Measurements from ENCODE around the gene PNPLA6. TPM values are rescaled to one million over a fixed set of nuclear protein-coding genes. Genes with fewer than 3 reads are reported as not detected.
A peak's percentile ranks its signal among the peaks of the same experiment; 100 is the strongest.

PNPLA6 gene
- total and polyA plus RNA-seq, 2 of the 4 experiments (the other 2 are of a cell fraction) = 17.9 to 52.7 TPM

GRCh38 chr19:7516333-7516732 lies 19.2 kb upstream of the PNPLA6 start:
- H2BK5ac ChIP-seq (ENCODE audit: low read depth, low read length, poor library complexity, severe bottlenecking) = peak overlapping the region; percentile 51
- DNase-seq (no peak), ATAC-seq (ENCODE audit: low read depth) (peak; percentile 12)
- in situ Hi-C loops (cut with MboI; ENCODE audit: low sequenced_read_pairs) = no loop called here
- H3K36me3 ChIP-seq (ENCODE audit: control insufficient read depth, insufficient read depth, low read length) = peaks cover 14% of the 10 kb centered on the region; the same call in 1 of the 2 replicates
- H2AK5ac ChIP-seq (ENCODE audit: low read depth, low read length) = peak overlapping the region; percentile 52; the same call in 1 of the 2 replicates
- H3K9me3 ChIP-seq (ENCODE audit: control insufficient read depth, insufficient read depth, low read length) = no peaks in the 10 kb centered on the region
- H4K91ac ChIP-seq (ENCODE audit: insufficient read depth, low read depth, low read length) = peak overlapping the region; percentile 78
- H2AFZ ChIP-seq (replicated peaks; ENCODE audit: low read length, poor library complexity) = peak overlapping the region; percentile 83
- H3K23ac ChIP-seq (ENCODE audit: low read depth, low read length) = peak overlapping the region; percentile 89
- H3K9me1 ChIP-seq (ENCODE audit: insufficient read depth, low read length) = peaks cover 7% of the 10 kb centered on the region; the same call in 1 of the 2 replicates
- peak overlapping the region; percentile 94 for H3K9ac ChIP-seq (ENCODE audit: low read depth, low read length)
- peak overlapping the region; percentile 88 for H2AK9ac ChIP-seq (replicated peaks; ENCODE audit: low read depth, low read length, poor library complexity)
- H3K4me3 ChIP-seq (ENCODE audit: insufficient read depth, low read depth, low read length) = peak overlapping the region; percentile 77
- peak overlapping the region; percentile 52; the same call in 1 of the 2 replicates for H2BK120ac ChIP-seq (ENCODE audit: low read depth, low read length)
- peak overlapping the region; percentile 78 for H3K4ac ChIP-seq (ENCODE audit: low read depth, low read length)
- CTCF ChIA-PET = interaction anchor here (0.7 kb wide), 1 partner anchor 19 kb away, joined by 3 read pairs; a partner anchor contains a TSS
- peak overlapping the region; percentile 75 to 81; a peak in 3 of 4 replicates for H4K8ac ChIP-seq (ENCODE audit: low read depth in 2 of 2, low read length in 2 of 2)
- H3K27me3 ChIP-seq (ENCODE audit: control insufficient read depth, insufficient read depth, low read length) = no peaks in the 10 kb centered on the region
- H3K4me2 ChIP-seq (ENCODE audit: low read depth, low read length) = peak overlapping the region; percentile 90
- peak overlapping the region; percentile 93 for H3K14ac ChIP-seq (replicated peaks; ENCODE audit: low read depth, low read length)
- no TSS peak for BruUV-seq (replicated peaks)
- H4K5ac ChIP-seq (ENCODE audit: low read depth, low read length) = peak overlapping the region; percentile 23
- peaks cover 15% of the 10 kb centered on the region for H3K4me1 ChIP-seq (ENCODE audit: control insufficient read depth, insufficient read depth, low read length)
- H2BK20ac ChIP-seq (ENCODE audit: low read depth, low read length) = no peak overlapping the region
- dilution Hi-C loops (cut with HindIII; ENCODE audit: low sequenced_read_pairs, unreplicated experiment) = no loop called here
- TF ChIP-seq CTCF (conservative IDR thresholded peaks at IDR 0.05; ENCODE audit: low read depth, low read length) (no peak), BHLHE40 (IDR thresholded peaks at IDR 0.05; ENCODE audit: low read depth, low read length) (no peak), POLR2A (IDR thresholded peaks at IDR 0.05; ENCODE audit: low read depth, low read length) (no peak), CHD1 (IDR thresholded peaks at IDR 0.05; ENCODE audit: low read depth, low read length) (no peak), CEBPB (IDR thresholded peaks at IDR 0.05; ENCODE audit: low read depth, low read length) (no peak), RCOR1 (IDR thresholded peaks at IDR 0.05; ENCODE audit: insufficient replicate concordance, low read length) (no peak), FOS (IDR thresholded peaks at IDR 0.05; ENCODE audit: low read depth, low read length) (no peak), RFX5 (IDR thresholded peaks at IDR 0.05; ENCODE audit: low read depth, low read length) (no peak)
- no peaks in the 10 kb centered on the region for H4K20me1 ChIP-seq (ENCODE audit: insufficient read depth, low read length)
- intact Hi-C loops (cut with micrococcal nuclease) = loop anchor here (5.0 kb wide), 1 partner anchor 119 kb away; no protein-coding TSS in a partner anchor
- H3K18ac ChIP-seq (ENCODE audit: low read depth, low read length) = peak overlapping the region; percentile 18; the same call in 1 of the 2 replicates
- H2BK15ac ChIP-seq (ENCODE audit: low read depth, low read length) = no peak overlapping the region; the same call in 2 of the 3 replicates
- no CpG with 5 or more reads among the region's 28 CpGs for WGBS, 2 experiments (ENCODE audit: extremely low coverage in 2 of 2, insufficient read length in 1 of 2)
- POLR2A ChIA-PET (ENCODE audit: unreplicated experiment) = interaction anchor here (0.6 kb wide), 1 partner anchor 22 kb away, joined by 3 read pairs; no protein-coding TSS in a partner anchor
- 0 out of 2 replicates have a peak overlapping the region, but pooled peaks have one; percentile 59 for H3K56ac ChIP-seq (ENCODE audit: extremely low read depth, insufficient read depth, low read length)
- H3K79me1 ChIP-seq (ENCODE audit: low read depth in 1 of 2, low read length in 2 of 2) = peaks cover 12 to 24% of the 10 kb centered on the region in 2 experiments
- H3K27ac ChIP-seq (ENCODE audit: insufficient read depth, low read length) = peak overlapping the region; percentile 80
